Neural cell (in vitro differentiated cells): ENCODE measurements around the gene MATN3. TPM values are rescaled to one million over a fixed set of nuclear protein-coding genes. Genes with fewer than 3 reads are reported as not detected.
A peak's percentile ranks its signal among the peaks of the same experiment; 100 is the strongest.

Source experiments
- H2AFZ ChIP-seq: fragments of 200-600, 300-800 bp; sonication (generic), shearing (Covaris generic); 2 replicates; pipeline ENCODE4 v1.6.0; 2014; ENCODE audit warnings: low read depth, mild to moderate bottlenecking, antibody characterized with exemption, low read length, moderate library complexity
- H3F3A ChIP-seq: fragments of 200-600 bp; shearing (Covaris generic); 2 replicates; pipeline ENCODE4 v1.6.1; 2016; ENCODE audit warnings: mild to moderate bottlenecking, moderate library complexity, mixed read lengths, antibody characterized with exemption, low read length; ENCODE audit not compliant: insufficient read depth, poor library complexity, severe bottlenecking
- H3K27ac ChIP-seq: fragments of 200-600, 300-800 bp; sonication (generic), shearing (Covaris generic); 2 replicates; pipeline ENCODE4 v1.5.1; 2014; ENCODE audit warnings: mild to moderate bottlenecking, low read length, moderate library complexity
- H3K27me3 ChIP-seq: fragments of 300-800, 200-600 bp; sonication (generic), shearing (Covaris generic); 2 replicates; pipeline ENCODE4 v1.6.0; 2014; ENCODE audit warnings: mild to moderate bottlenecking, low read depth, low read length, moderate library complexity; ENCODE audit not compliant: insufficient read depth
- H3K36me3 ChIP-seq: fragments of 300-800, 200-600 bp; sonication (generic), shearing (Covaris generic); 2 replicates; pipeline ENCODE4 v1.5.1; 2014; ENCODE audit warnings: mild to moderate bottlenecking, antibody characterized with exemption, low read length, moderate library complexity; ENCODE audit not compliant: insufficient read depth
- H3K4me2 ChIP-seq: fragments of 300-800, 200-600 bp; sonication (generic), shearing (Covaris generic); 2 replicates; pipeline ENCODE4 v1.6.0; 2014; ENCODE audit warnings: mild to moderate bottlenecking, low read length
- H3K4me3 ChIP-seq: fragments of 300-800, 200-600 bp; sonication (generic), shearing (Covaris generic); 2 replicates; pipeline ENCODE4 v1.5.1; 2014; ENCODE audit warnings: mild to moderate bottlenecking, low read length, moderate library complexity
- H3K79me2 ChIP-seq: fragments of 200-600 bp; shearing (Covaris generic); replicated peaks from 2 replicates; pipeline ENCODE4 v1.6.0; 2014; ENCODE audit warnings: mild to moderate bottlenecking, low read length, moderate library complexity; ENCODE audit not compliant: insufficient read depth
- H3K9ac ChIP-seq: fragments of 300-800, 200-600 bp; sonication (generic), shearing (Covaris generic); 2 replicates; pipeline ENCODE4 v1.6.1; 2016; ENCODE audit warnings: mild to moderate bottlenecking, low read length, mixed read lengths
- H3K9me2 ChIP-seq: fragments of 200-600 bp; shearing (Covaris generic); 2 replicates; pipeline ENCODE4 v1.6.1; 2016; ENCODE audit warnings: mild to moderate bottlenecking, low read length, mixed read lengths; ENCODE audit not compliant: insufficient read depth
- H3K9me3 ChIP-seq: fragments of 200-600, 300-800 bp; sonication (generic), shearing (Covaris generic); 2 replicates; pipeline ENCODE4 v1.6.1; 2016; ENCODE audit warnings: mild to moderate bottlenecking, mixed run types, low read length, moderate library complexity, mixed read lengths
- H4K20me1 ChIP-seq: fragments of 200-600 bp; shearing (Covaris generic); 2 replicates; pipeline ENCODE4 v1.6.1; 2016; ENCODE audit warnings: mild to moderate bottlenecking, mixed run types; ENCODE audit not compliant: insufficient read depth
- CTCF ChIP-seq: fragments of 450-650 bp; IDR thresholded peaks from 2 replicates; pipeline ENCODE4 v1.5.1; 2014; ENCODE audit warnings: antibody characterized with exemption, mild to moderate bottlenecking, moderate library complexity; ENCODE audit not compliant: poor library complexity, severe bottlenecking
- EP300 ChIP-seq: fragments of 450-650 bp; conservative IDR thresholded peaks from 2 replicates; pipeline ENCODE4 v1.6.1; 2014; ENCODE audit warnings: antibody characterized with exemption, mild to moderate bottlenecking, moderate library complexity; ENCODE audit not compliant: poor library complexity, severe bottlenecking
- EZH2 ChIP-seq: fragments of 200-600, 300-800 bp; shearing (Covaris generic), sonication (generic); IDR thresholded peaks from 2 replicates; pipeline ENCODE4 v1.6.1; 2014; ENCODE audit warnings: antibody characterized with exemption, low read length, borderline replicate concordance, mild to moderate bottlenecking; ENCODE audit not compliant: insufficient read depth, poor library complexity, severe bottlenecking
- MXI1 ChIP-seq: fragments of 450-650 bp; conservative IDR thresholded peaks from 2 replicates; pipeline ENCODE4 v1.6.1; 2014; ENCODE audit warnings: antibody characterized with exemption, mild to moderate bottlenecking; ENCODE audit not compliant: poor library complexity, severe bottlenecking
- POLR2AphosphoS5 ChIP-seq: IDR thresholded peaks from 2 replicates; pipeline ENCODE4 v1.6.1; 2012
- RAD21 ChIP-seq: fragments of 450-650 bp; conservative IDR thresholded peaks from 2 replicates; pipeline ENCODE4 v1.6.1; 2014; ENCODE audit warnings: antibody characterized with exemption, mild to moderate bottlenecking, moderate library complexity
- SMC3 ChIP-seq: fragments of 450-650 bp; conservative IDR thresholded peaks from 2 replicates; pipeline ENCODE4 v1.6.1; 2014; ENCODE audit warnings: antibody characterized with exemption, mild to moderate bottlenecking, moderate library complexity; ENCODE audit not compliant: poor library complexity
- TAF1 ChIP-seq: IDR thresholded peaks from 2 replicates; pipeline ENCODE4 v1.6.1; 2012; ENCODE audit warnings: low read depth
- polyA plus RNA-seq: library from polyadenylated mRNA; depleted of rRNA; stranded (reverse); fragments of >200 nt; gene quantifications from 2 replicates; pipeline ENCODE4 v1.2.3, GENCODE V29; 2014
- TF ChIP-seq, protein P1 (sequence below): IDR thresholded peaks from 2 replicates; pipeline ENCODE4 v1.6.1; 2012; ENCODE audit warnings: borderline replicate concordance

MATN3 gene
- polyA plus RNA-seq, 1 donor from 2014 or later, result 0.90 TPM

DNA sequence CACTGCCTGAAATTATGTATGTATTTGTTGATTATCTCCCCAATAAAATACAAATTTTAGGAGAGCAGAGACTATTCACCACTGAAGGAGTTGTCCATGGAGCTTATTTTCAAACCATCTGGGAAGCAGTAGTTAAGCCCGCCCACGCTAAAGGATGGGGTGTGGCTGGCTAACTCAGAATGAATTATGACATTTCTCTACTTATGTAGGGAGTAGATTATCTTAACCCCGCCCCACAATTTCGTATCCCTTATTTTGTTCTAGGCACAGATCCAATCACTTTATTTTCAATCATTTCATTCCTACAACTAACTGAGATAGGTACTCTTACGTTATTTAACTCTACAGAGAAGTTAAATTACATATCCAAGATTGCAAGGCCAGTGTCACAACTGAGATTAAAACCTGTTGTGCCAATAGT lies 40.4 kb upstream of the MATN3 start:
- Histone ChIP-seq H3K4me2 (peak overlapping the region; percentile 93), H2AFZ (peak overlapping the region; percentile 65), H3F3A (peaks cover 4% of the 10 kb centered on the region), H3K9ac (peak overlapping the region; percentile 83), H3K9me2 (no peaks in the 10 kb centered on the region), H3K79me2 (peaks cover 33% of the 10 kb centered on the region), H4K20me1 (no peaks in the 10 kb centered on the region), H3K36me3 (no peaks in the 10 kb centered on the region), H3K9me3 (no peaks in the 10 kb centered on the region), H3K27me3 (no peaks in the 10 kb centered on the region), H3K4me3 (peak overlapping the region; percentile 79), H3K27ac (peak overlapping the region; percentile 96)
- no peak for TF ChIP-seq EP300
- no peak for TF ChIP-seq CTCF
- TF ChIP-seq RAD21, result no peak
- no peak for TF ChIP-seq POLR2AphosphoS5
- no peak for TF ChIP-seq SMC3
- TF ChIP-seq, protein P1, sequence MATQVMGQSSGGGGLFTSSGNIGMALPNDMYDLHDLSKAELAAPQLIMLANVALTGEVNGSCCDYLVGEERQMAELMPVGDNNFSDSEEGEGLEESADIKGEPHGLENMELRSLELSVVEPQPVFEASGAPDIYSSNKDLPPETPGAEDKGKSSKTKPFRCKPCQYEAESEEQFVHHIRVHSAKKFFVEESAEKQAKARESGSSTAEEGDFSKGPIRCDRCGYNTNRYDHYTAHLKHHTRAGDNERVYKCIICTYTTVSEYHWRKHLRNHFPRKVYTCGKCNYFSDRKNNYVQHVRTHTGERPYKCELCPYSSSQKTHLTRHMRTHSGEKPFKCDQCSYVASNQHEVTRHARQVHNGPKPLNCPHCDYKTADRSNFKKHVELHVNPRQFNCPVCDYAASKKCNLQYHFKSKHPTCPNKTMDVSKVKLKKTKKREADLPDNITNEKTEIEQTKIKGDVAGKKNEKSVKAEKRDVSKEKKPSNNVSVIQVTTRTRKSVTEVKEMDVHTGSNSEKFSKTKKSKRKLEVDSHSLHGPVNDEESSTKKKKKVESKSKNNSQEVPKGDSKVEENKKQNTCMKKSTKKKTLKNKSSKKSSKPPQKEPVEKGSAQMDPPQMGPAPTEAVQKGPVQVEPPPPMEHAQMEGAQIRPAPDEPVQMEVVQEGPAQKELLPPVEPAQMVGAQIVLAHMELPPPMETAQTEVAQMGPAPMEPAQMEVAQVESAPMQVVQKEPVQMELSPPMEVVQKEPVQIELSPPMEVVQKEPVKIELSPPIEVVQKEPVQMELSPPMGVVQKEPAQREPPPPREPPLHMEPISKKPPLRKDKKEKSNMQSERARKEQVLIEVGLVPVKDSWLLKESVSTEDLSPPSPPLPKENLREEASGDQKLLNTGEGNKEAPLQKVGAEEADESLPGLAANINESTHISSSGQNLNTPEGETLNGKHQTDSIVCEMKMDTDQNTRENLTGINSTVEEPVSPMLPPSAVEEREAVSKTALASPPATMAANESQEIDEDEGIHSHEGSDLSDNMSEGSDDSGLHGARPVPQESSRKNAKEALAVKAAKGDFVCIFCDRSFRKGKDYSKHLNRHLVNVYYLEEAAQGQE, result no peak
- TF ChIP-seq TAF1, result no peak
- TF ChIP-seq MXI1, result no peak
- TF ChIP-seq EZH2, result no peak

DNA sequence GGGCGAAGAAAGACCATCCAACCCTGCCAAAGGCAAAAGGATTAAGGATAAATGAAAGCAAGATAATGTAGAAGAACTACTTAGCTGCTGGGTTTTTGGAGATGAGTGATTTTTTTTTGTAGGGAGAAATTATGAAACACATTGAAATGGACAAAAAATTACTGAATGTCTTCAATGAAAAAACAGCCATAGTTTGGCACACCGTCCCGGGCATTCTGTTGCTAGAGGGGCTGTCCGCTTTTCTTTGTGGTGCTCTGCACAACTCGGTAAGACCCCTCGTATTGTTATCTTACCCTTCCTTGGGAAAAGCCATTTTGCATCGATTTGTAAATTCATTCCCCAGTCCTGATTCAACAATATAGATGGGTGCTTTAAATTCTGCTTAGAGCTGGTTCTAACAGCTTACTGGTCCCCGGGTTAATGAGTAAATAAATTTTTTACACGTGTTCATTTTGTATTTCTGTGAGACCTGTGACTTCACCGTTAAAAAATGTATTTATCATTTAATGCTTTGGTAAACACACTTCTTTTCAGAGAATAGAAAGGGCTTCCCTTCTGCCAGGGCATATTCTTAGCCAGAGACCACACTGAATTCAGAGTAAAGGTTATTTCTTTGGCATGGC lies 39.9 kb upstream of the MATN3 start:
- H3K36me3 ChIP-seq, result no peaks in the 10 kb centered on the region
- peaks cover 4% of the 10 kb centered on the region for H3F3A ChIP-seq
- no peaks in the 10 kb centered on the region for H4K20me1 ChIP-seq
- peak overlapping the region; percentile 79 for H3K4me3 ChIP-seq
- peak overlapping the region; percentile 96 for H3K27ac ChIP-seq
- TF ChIP-seq, protein P1, result no peak
- TF ChIP-seq EP300 (no peak), MXI1 (no peak), RAD21 (peak; percentile 6)
- no peaks in the 10 kb centered on the region for H3K27me3 ChIP-seq
- peak overlapping the region; percentile 83 for H3K9ac ChIP-seq
- no peaks in the 10 kb centered on the region for H3K9me2 ChIP-seq
- peak overlapping the region; percentile 93 for H3K4me2 ChIP-seq
- H2AFZ ChIP-seq, result peak overlapping the region; percentile 65
- H3K79me2 ChIP-seq, result peaks cover 38% of the 10 kb centered on the region
- H3K9me3 ChIP-seq, result no peaks in the 10 kb centered on the region
